ENCODE measurements around the gene RTF1. TPM values are rescaled to one million over a fixed set of nuclear protein-coding genes. Genes with fewer than 3 reads are reported as not detected.

RTF1 gene
- polyA plus RNA-seq, 1 experiment = 40.8 TPM

- POLR2A ChIA-PET = interaction anchor here (0.5 kb wide), 1 partner anchor 261 kb away, joined by 4 read pairs; no protein-coding TSS in a partner anchor
- no peak overlapping the region for H3K4me3 ChIP-seq (ENCODE audit: low read depth, low read length)
- H3K27me3 ChIP-seq (ENCODE audit: control insufficient read depth, insufficient read depth, low read length) = peaks cover 42% of the 10 kb centered on the region
- H3K9me3 ChIP-seq (ENCODE audit: control insufficient read depth, insufficient read depth, low read length) = peaks cover 6% of the 10 kb centered on the region; the same call in 1 of the 2 replicates
- no peak overlapping the region for H3K27ac ChIP-seq (ENCODE audit: low read depth, low read length)
- no peak for DNase-seq (ENCODE audit: low read depth, low spot score)
- CTCF ChIA-PET = no interaction called here
- TF ChIP-seq CTCF (IDR thresholded peaks at IDR 0.05; ENCODE audit: low read depth, low read length) = no peak
Measured at GRCh38 chr15:41510728-41511127, 93.8 kb downstream of the RTF1 start.

GRCh38 chr15:41511331-41511898 lies 94.5 kb downstream of the RTF1 start:
- Histone ChIP-seq H3K27ac (ENCODE audit: low read depth, low read length) (no peak overlapping the region), H3K27me3 (ENCODE audit: control insufficient read depth, insufficient read depth, low read length) (peaks cover 42% of the 10 kb centered on the region), H3K4me3 (ENCODE audit: low read depth, low read length) (no peak overlapping the region), H3K9me3 (ENCODE audit: control insufficient read depth, insufficient read depth, low read length) (peaks cover 6% of the 10 kb centered on the region; the same call in 1 of the 2 replicates)
- TF ChIP-seq CTCF (IDR thresholded peaks at IDR 0.05; ENCODE audit: low read depth, low read length) = no peak
- DNase-seq (ENCODE audit: low read depth, low spot score) = no peak
- CTCF ChIA-PET = no interaction called here
- POLR2A ChIA-PET = no interaction called here

- TF ChIP-seq CTCF (IDR thresholded peaks at IDR 0.05; ENCODE audit: low read depth, low read length) = no peak
- Histone ChIP-seq H3K27me3 (ENCODE audit: control insufficient read depth, insufficient read depth, low read length) (peaks cover 42% of the 10 kb centered on the region), H3K27ac (ENCODE audit: low read depth, low read length) (no peak overlapping the region), H3K9me3 (ENCODE audit: control insufficient read depth, insufficient read depth, low read length) (peaks cover 6% of the 10 kb centered on the region; the same call in 1 of the 2 replicates), H3K4me3 (ENCODE audit: low read depth, low read length) (no peak overlapping the region)
- no peak for DNase-seq (ENCODE audit: low read depth, low spot score)
- ChIA-PET POLR2A (no interaction called here), CTCF (no interaction called here)
Measured at GRCh38 chr15:41511899-41512369, 95.0 kb downstream of the RTF1 start.

- H3K9me3 ChIP-seq (ENCODE audit: control insufficient read depth, insufficient read depth, low read length) = peaks cover 6% of the 10 kb centered on the region; the same call in 1 of the 2 replicates
- POLR2A ChIA-PET = no interaction called here
- H3K4me3 ChIP-seq (ENCODE audit: low read depth, low read length) = no peak overlapping the region
- peaks cover 42% of the 10 kb centered on the region for H3K27me3 ChIP-seq (ENCODE audit: control insufficient read depth, insufficient read depth, low read length)
- no peak overlapping the region for H3K27ac ChIP-seq (ENCODE audit: low read depth, low read length)
- no peak for DNase-seq (ENCODE audit: low read depth, low spot score)
- CTCF ChIA-PET = no interaction called here
- TF ChIP-seq CTCF (IDR thresholded peaks at IDR 0.05; ENCODE audit: low read depth, low read length) = no peak
Measured at GRCh38 chr15:41512512-41512939, 95.6 kb downstream of the RTF1 start.

GRCh38 chr15:41512940-41513505 lies 96.1 kb downstream of the RTF1 start:
- ChIA-PET CTCF (no interaction called here), POLR2A (no interaction called here)
- Histone ChIP-seq H3K27ac (ENCODE audit: low read depth, low read length) (no peak overlapping the region), H3K27me3 (ENCODE audit: control insufficient read depth, insufficient read depth, low read length) (peaks cover 39% of the 10 kb centered on the region), H3K9me3 (ENCODE audit: control insufficient read depth, insufficient read depth, low read length) (peaks cover 6% of the 10 kb centered on the region; the same call in 1 of the 2 replicates), H3K4me3 (ENCODE audit: low read depth, low read length) (peak overlapping the region; percentile 36)
- no peak for DNase-seq (ENCODE audit: low read depth, low spot score)
- TF ChIP-seq CTCF (IDR thresholded peaks at IDR 0.05; ENCODE audit: low read depth, low read length) = no peak

All from AG04450 (cell line).